H1 (cell line): ENCODE results near the gene ZNF280C. TPM values are rescaled to one million over a fixed set of nuclear protein-coding genes. Genes with fewer than 3 reads are reported as not detected.

Experiments
- ASH2L ChIP-seq: fragments of 200-600, 300-600 bp; sonication (generic); IDR thresholded peaks from one replicate; pipeline ENCODE4 v1.7.1; 2017; ENCODE audit warnings: low read length
- CHD7 ChIP-seq: fragments of 300-600 bp; sonication (generic); IDR thresholded peaks from 2 replicates; pipeline ENCODE4 v1.7.1; 2012; ENCODE audit warnings: low read length, moderate library complexity, mild to moderate bottlenecking, inconsistent platforms; ENCODE audit not compliant: insufficient replicate concordance
- CTCF ChIP-seq, 3 experiments: IDR thresholded peaks; 1 replicate in 2 of 3; 2 replicates in 1 of 3; pipeline versions ENCODE4 v1.5.1 to v1.6.1; 2011; ENCODE audit warnings: low read length in 3 of 3, mild to moderate bottlenecking in 3 of 3, inconsistent platforms in 2 of 3, low read depth in 1 of 3, moderate library complexity in 1 of 3; ENCODE audit not compliant: insufficient read depth in 1 of 3; ENCODE audit errors: control extremely low read depth in 1 of 3
- MAX ChIP-seq: IDR thresholded peaks from 2 replicates; pipeline ENCODE4 v1.6.1; 2012; ENCODE audit warnings: inconsistent platforms
- POLR2AphosphoS5 ChIP-seq: IDR thresholded peaks from 2 replicates; pipeline ENCODE4 v1.6.1; 2011; ENCODE audit warnings: low read depth, low read length
- RBBP5 ChIP-seq: IDR thresholded peaks from 2 replicates; pipeline ENCODE4 v1.7.1; 2012; ENCODE audit warnings: low read depth, mild to moderate bottlenecking, inconsistent platforms, low read length, moderate library complexity, borderline replicate concordance
- polyA plus RNA-seq, 7 experiments: library from polyadenylated mRNA; depleted of rRNA in 3 of 7; stranded (reverse) in 5 of 7; unstranded in 2 of 7; fragments of >200 nt in 5 of 7; fragments of 200-250 nt in 2 of 7; gene quantifications; 1 replicate in 5 of 7; 2 replicates in 1 of 7; 4 replicates in 1 of 7; pipeline versions ENCODE4 v1.2.1 to v1.2.3, GENCODE V29; 2011 to 2013; ENCODE audit warnings: missing spikeins in 2 of 7, mixed read lengths in 2 of 7
- total RNA-seq: library from RNA; stranded (reverse); fragmentation: NEBNext Ultra II Directional; extraction: Animal tissue kit (Norgen Biotek cat#: 25700); gene quantifications from 2 replicates; pipeline ENCODE4 v1.2.1, GENCODE V29; 2021

ZNF280C gene
- total and polyA plus RNA-seq, 2 of the 8 experiments (the other 6 are each of a cell fraction or from before 2014, with no cell fraction given) = 8.4 to 13.4 TPM

GRCh38 chrX:130165703-130166502 lies 102.8 kb downstream of the ZNF280C start, which contains the start of gene AIFM1 (continued):
- TF ChIP-seq CTCF (IDR thresholded peaks at IDR 0.05; ENCODE audit: control extremely low read depth in 1 of 3, insufficient read depth in 1 of 3, low read depth in 1 of 3, low read length in 3 of 3) = no peak
- TF ChIP-seq MAX = no peak
- no peak for TF ChIP-seq CHD7
- TF ChIP-seq RBBP5 = no peak
- TF ChIP-seq POLR2AphosphoS5 = peak; percentile 25; the same call in 1 of the 2 replicates
- peak; percentile 78 for TF ChIP-seq ASH2L
